Measurements from ENCODE around the gene PPP1R3G. TPM values are rescaled to one million over a fixed set of nuclear protein-coding genes. Genes with fewer than 3 reads are reported as not detected.

Gene PPP1R3G
- total and polyA plus RNA-seq, 2 donors: 0.75 to 1.5 TPM

GRCh38 chr6:5124526-5124925, 39.4 kb downstream of the PPP1R3G start:
- Histone ChIP-seq H3K9me3 (ENCODE audit: control insufficient read depth in 2 of 2, insufficient read depth in 1 of 2, low read length in 1 of 2) (no peaks in the 10 kb centered on the region), H3K27me3 (ENCODE audit: control insufficient read depth in 2 of 2, insufficient read depth in 1 of 2, low read length in 1 of 2) (no peaks in the 10 kb centered on the region), H3K4me1 (ENCODE audit: control insufficient read depth in 2 of 2, insufficient read depth in 2 of 2, low read length in 2 of 2) (peaks cover 9 to 17% of the 10 kb centered on the region in 2 donors), H3K36me3 (ENCODE audit: control insufficient read depth in 2 of 2, insufficient read depth in 2 of 2, low read length in 1 of 2) (no peaks in the 10 kb centered on the region), H3K4me3 (ENCODE audit: low read length in 2 of 2) (no peak overlapping the region), H3K27ac (ENCODE audit: low read depth in 1 of 2, low read length in 1 of 2) (no peak overlapping the region)
- 98% methylated on average over 8 of the region's 8 CpGs for WGBS
- DNase-seq (ENCODE audit: low read depth in 6 of 9, low spot score in 9 of 9): no peak

- Histone ChIP-seq H3K4me3 (ENCODE audit: low read length in 2 of 2) (no peak overlapping the region), H3K36me3 (ENCODE audit: control insufficient read depth in 2 of 2, insufficient read depth in 2 of 2, low read length in 1 of 2) (no peaks in the 10 kb centered on the region), H3K27me3 (ENCODE audit: control insufficient read depth in 2 of 2, insufficient read depth in 1 of 2, low read length in 1 of 2) (no peaks in the 10 kb centered on the region), H3K9me3 (ENCODE audit: control insufficient read depth in 2 of 2, insufficient read depth in 1 of 2, low read length in 1 of 2) (no peaks in the 10 kb centered on the region), H3K4me1 (ENCODE audit: control insufficient read depth in 2 of 2, insufficient read depth in 2 of 2, low read length in 2 of 2) (peaks cover 9 to 17% of the 10 kb centered on the region in 2 donors), H3K27ac (ENCODE audit: low read depth in 1 of 2, low read length in 1 of 2) (no peak overlapping the region)
- no peak for DNase-seq (ENCODE audit: low read depth in 6 of 9, low spot score in 9 of 9)
- 98% methylated on average over 11 of the region's 11 CpGs for WGBS
These were observed 40.2 kb downstream of the PPP1R3G start for GRCh38 chr6:5125152-5126006.

GRCh38 chr6:5126214-5126613, 41.1 kb downstream of the PPP1R3G start:
- no peaks in the 10 kb centered on the region for H3K36me3 ChIP-seq (ENCODE audit: control insufficient read depth in 2 of 2, insufficient read depth in 2 of 2, low read length in 1 of 2)
- no peaks in the 10 kb centered on the region for H3K27me3 ChIP-seq (ENCODE audit: control insufficient read depth in 2 of 2, insufficient read depth in 1 of 2, low read length in 1 of 2)
- H3K27ac ChIP-seq (ENCODE audit: low read depth in 1 of 2, low read length in 1 of 2): no peak overlapping the region
- H3K4me1 ChIP-seq (ENCODE audit: control insufficient read depth in 2 of 2, insufficient read depth in 2 of 2, low read length in 2 of 2): peaks cover 9 to 17% of the 10 kb centered on the region in 2 donors
- WGBS: 73% methylated on average over 4 of the region's 4 CpGs
- no peak for DNase-seq (ENCODE audit: low read depth in 6 of 9, low spot score in 9 of 9)
- no peak overlapping the region for H3K4me3 ChIP-seq (ENCODE audit: low read length in 2 of 2)
- no peaks in the 10 kb centered on the region for H3K9me3 ChIP-seq (ENCODE audit: control insufficient read depth in 2 of 2, insufficient read depth in 1 of 2, low read length in 1 of 2)

- 90% methylated on average over 8 of the region's 8 CpGs for WGBS
- DNase-seq (ENCODE audit: low read depth in 6 of 9, low spot score in 9 of 9): no peak
- no peak overlapping the region for H3K27ac ChIP-seq (ENCODE audit: low read depth in 1 of 2, low read length in 1 of 2)
- no peaks in the 10 kb centered on the region for H3K9me3 ChIP-seq (ENCODE audit: control insufficient read depth in 2 of 2, insufficient read depth in 1 of 2, low read length in 1 of 2)
- no peaks in the 10 kb centered on the region for H3K27me3 ChIP-seq (ENCODE audit: control insufficient read depth in 2 of 2, insufficient read depth in 1 of 2, low read length in 1 of 2)
- peaks cover 9 to 17% of the 10 kb centered on the region in 2 donors for H3K4me1 ChIP-seq (ENCODE audit: control insufficient read depth in 2 of 2, insufficient read depth in 2 of 2, low read length in 2 of 2)
- H3K36me3 ChIP-seq (ENCODE audit: control insufficient read depth in 2 of 2, insufficient read depth in 2 of 2, low read length in 1 of 2): no peaks in the 10 kb centered on the region
- H3K4me3 ChIP-seq (ENCODE audit: low read length in 2 of 2): no peak overlapping the region
These were observed 42.1 kb downstream of the PPP1R3G start for GRCh38 chr6:5127106-5127687.

- DNase-seq (ENCODE audit: low read depth in 6 of 9, low spot score in 9 of 9): peak in 4 of 9 donors; percentile 10 to 55 (median 26)
- Histone ChIP-seq H3K36me3 (ENCODE audit: control insufficient read depth in 2 of 2, insufficient read depth in 2 of 2, low read length in 1 of 2) (no peaks in the 10 kb centered on the region), H3K4me1 (ENCODE audit: control insufficient read depth in 2 of 2, insufficient read depth in 2 of 2, low read length in 2 of 2) (peaks cover 9 to 17% of the 10 kb centered on the region in 2 donors), H3K4me3 (ENCODE audit: low read length in 2 of 2) (no peak overlapping the region), H3K9me3 (ENCODE audit: control insufficient read depth in 2 of 2, insufficient read depth in 1 of 2, low read length in 1 of 2) (no peaks in the 10 kb centered on the region), H3K27me3 (ENCODE audit: control insufficient read depth in 2 of 2, insufficient read depth in 1 of 2, low read length in 1 of 2) (no peaks in the 10 kb centered on the region), H3K27ac (ENCODE audit: low read depth in 1 of 2, low read length in 1 of 2) (peak overlapping the region in 1 of 2 donors; percentile 1)
- WGBS: 65% methylated on average over 4 of the region's 4 CpGs
These were observed 43.2 kb downstream of the PPP1R3G start for GRCh38 chr6:5128351-5128750.

- Histone ChIP-seq H3K27ac (ENCODE audit: low read depth in 1 of 2, low read length in 1 of 2) (no peak overlapping the region), H3K4me3 (ENCODE audit: low read length in 2 of 2) (no peak overlapping the region), H3K36me3 (ENCODE audit: control insufficient read depth in 2 of 2, insufficient read depth in 2 of 2, low read length in 1 of 2) (no peaks in the 10 kb centered on the region), H3K9me3 (ENCODE audit: control insufficient read depth in 2 of 2, insufficient read depth in 1 of 2, low read length in 1 of 2) (no peaks in the 10 kb centered on the region), H3K4me1 (ENCODE audit: control insufficient read depth in 2 of 2, insufficient read depth in 2 of 2, low read length in 2 of 2) (peaks cover 9 to 15% of the 10 kb centered on the region in 2 donors), H3K27me3 (ENCODE audit: control insufficient read depth in 2 of 2, insufficient read depth in 1 of 2, low read length in 1 of 2) (no peaks in the 10 kb centered on the region)
- no peak for DNase-seq (ENCODE audit: low read depth in 6 of 9, low spot score in 9 of 9)
- 99% methylated on average over 10 of the region's 10 CpGs for WGBS
These were observed 45.2 kb downstream of the PPP1R3G start for GRCh38 chr6:5130135-5130866.

- H3K36me3 ChIP-seq (ENCODE audit: control insufficient read depth in 2 of 2, insufficient read depth in 2 of 2, low read length in 1 of 2): no peaks in the 10 kb centered on the region
- H3K27me3 ChIP-seq (ENCODE audit: control insufficient read depth in 2 of 2, insufficient read depth in 1 of 2, low read length in 1 of 2): no peaks in the 10 kb centered on the region
- peaks cover 9 to 15% of the 10 kb centered on the region in 2 donors for H3K4me1 ChIP-seq (ENCODE audit: control insufficient read depth in 2 of 2, insufficient read depth in 2 of 2, low read length in 2 of 2)
- no peak overlapping the region for H3K27ac ChIP-seq (ENCODE audit: low read depth in 1 of 2, low read length in 1 of 2)
- H3K4me3 ChIP-seq (ENCODE audit: low read length in 2 of 2): no peak overlapping the region
- no peaks in the 10 kb centered on the region for H3K9me3 ChIP-seq (ENCODE audit: control insufficient read depth in 2 of 2, insufficient read depth in 1 of 2, low read length in 1 of 2)
- 69% methylated on average over 7 of the region's 7 CpGs for WGBS
- DNase-seq (ENCODE audit: low read depth in 6 of 9, low spot score in 9 of 9): peak in 1 of 9 donors; percentile 28
These were observed 47.6 kb downstream of the PPP1R3G start for GRCh38 chr6:5132731-5133130.

- no peak overlapping the region for H3K27ac ChIP-seq (ENCODE audit: low read depth in 1 of 2, low read length in 1 of 2)
- WGBS: 95% methylated on average over 2 of the region's 2 CpGs
- no peaks in the 10 kb centered on the region for H3K27me3 ChIP-seq (ENCODE audit: control insufficient read depth in 2 of 2, insufficient read depth in 1 of 2, low read length in 1 of 2)
- peaks cover under 1 to 3% of the 10 kb centered on the region in 2 donors for H3K4me1 ChIP-seq (ENCODE audit: control insufficient read depth in 2 of 2, insufficient read depth in 2 of 2, low read length in 2 of 2)
- no peak for DNase-seq (ENCODE audit: low read depth in 6 of 9, low spot score in 9 of 9)
- no peaks in the 10 kb centered on the region for H3K36me3 ChIP-seq (ENCODE audit: control insufficient read depth in 2 of 2, insufficient read depth in 2 of 2, low read length in 1 of 2)
- no peak overlapping the region for H3K4me3 ChIP-seq (ENCODE audit: low read length in 2 of 2)
- H3K9me3 ChIP-seq (ENCODE audit: control insufficient read depth in 2 of 2, insufficient read depth in 1 of 2, low read length in 1 of 2): no peaks in the 10 kb centered on the region
These were observed 48.8 kb downstream of the PPP1R3G start for GRCh38 chr6:5133943-5134342.

Data from thymus (tissue), 11 donors.